HG02610 (cell line): Measurements from ENCODE around the gene NAGLU.
A peak's percentile ranks its signal among the peaks of the same experiment; 100 is the strongest.
"Not testable (repeated sequence)": the region's sequence is repeated elsewhere in the genome, so short reads cannot be mapped to it uniquely, and the experiment has no call there.

Experiments used
- ATAC-seq: cut with Tn5 transposase; IDR thresholded peaks from one replicate; pipeline ENCODE4 v1.9.1; 2021; ENCODE audit warnings: mild to moderate bottlenecking, moderate library complexity; ENCODE audit not compliant: unreplicated experiment

NAGLU gene

DNA sequence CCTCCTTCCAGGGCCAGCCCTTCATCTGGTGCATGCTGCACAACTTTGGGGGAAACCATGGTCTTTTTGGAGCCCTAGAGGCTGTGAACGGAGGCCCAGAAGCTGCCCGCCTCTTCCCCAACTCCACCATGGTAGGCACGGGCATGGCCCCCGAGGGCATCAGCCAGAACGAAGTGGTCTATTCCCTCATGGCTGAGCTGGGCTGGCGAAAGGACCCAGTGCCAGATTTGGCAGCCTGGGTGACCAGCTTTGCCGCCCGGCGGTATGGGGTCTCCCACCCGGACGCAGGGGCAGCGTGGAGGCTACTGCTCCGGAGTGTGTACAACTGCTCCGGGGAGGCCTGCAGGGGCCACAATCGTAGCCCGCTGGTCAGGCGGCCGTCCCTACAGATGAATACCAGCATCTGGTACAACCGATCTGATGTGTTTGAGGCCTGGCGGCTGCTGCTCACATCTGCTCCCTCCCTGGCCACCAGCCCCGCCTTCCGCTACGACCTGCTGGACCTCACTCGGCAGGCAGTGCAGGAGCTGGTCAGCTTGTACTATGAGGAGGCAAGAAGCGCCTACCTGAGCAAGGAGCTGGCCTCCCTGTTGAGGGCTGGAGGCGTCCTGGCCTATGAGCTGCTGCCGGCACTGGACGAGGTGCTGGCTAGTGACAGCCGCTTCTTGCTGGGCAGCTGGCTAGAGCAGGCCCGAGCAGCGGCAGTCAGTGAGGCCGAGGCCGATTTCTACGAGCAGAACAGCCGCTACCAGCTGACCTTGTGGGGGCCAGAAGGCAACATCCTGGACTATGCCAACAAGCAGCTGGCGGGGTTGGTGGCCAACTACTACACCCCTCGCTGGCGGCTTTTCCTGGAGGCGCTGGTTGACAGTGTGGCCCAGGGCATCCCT is 7.4 kb downstream of the NAGLU start:
- no peak for ATAC-seq

DNA sequence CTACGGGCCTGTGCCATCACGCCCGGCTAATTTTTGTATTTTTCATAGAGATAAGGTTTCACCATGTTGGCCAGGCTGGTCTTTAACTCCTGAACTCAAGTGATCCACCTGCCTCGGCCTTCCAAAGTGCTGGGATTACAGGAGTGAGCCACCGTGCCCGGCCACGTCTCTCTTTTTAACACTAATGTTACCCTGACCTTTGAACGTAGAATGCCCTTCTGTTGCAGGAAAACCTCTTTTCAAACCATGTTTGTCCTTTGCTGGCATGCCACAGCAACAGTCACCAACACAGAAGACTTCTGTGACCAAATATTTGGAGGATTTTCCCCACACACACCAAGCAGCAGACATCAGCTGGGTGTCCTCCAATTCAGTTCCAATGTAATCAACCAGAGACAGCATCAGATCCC is 8.8 kb downstream of the NAGLU start:
- no peak for ATAC-seq

DNA sequence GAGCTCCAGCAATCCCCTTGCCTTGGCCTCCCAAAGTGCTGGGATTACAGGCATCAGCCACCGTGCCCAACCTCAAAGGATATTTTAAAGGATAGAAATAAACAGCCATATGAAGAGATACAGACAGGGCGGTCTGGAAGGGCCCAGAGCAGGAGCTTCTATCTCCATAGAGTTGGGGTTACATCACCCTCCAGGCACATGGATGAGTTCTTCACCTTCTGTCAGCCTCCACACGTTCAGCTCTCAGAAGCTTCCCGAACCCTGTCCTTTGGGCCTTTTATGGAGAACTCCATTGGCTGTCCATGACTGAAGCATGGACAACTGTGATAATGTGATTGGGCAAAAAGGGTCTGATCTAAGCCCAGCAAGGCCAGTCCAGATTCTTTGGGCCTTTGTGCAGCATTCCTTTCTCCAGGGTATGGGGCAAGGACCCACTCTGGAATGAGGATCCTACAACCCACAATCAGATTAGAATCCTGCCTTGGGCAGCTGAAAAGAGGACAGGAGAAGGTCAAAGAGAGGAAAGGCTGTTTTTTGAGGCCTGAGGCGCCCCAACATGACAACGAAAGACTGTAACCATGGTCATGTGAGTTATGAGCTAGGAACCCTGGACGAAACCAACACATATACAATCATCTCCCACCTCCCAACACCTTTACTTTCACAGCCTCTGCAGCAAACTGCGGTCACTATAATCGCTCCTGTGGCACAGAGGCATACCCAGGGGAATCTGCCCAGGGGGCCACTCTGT is 9.9 kb downstream of the NAGLU start:
- ATAC-seq, result not testable (repeated sequence)

DNA sequence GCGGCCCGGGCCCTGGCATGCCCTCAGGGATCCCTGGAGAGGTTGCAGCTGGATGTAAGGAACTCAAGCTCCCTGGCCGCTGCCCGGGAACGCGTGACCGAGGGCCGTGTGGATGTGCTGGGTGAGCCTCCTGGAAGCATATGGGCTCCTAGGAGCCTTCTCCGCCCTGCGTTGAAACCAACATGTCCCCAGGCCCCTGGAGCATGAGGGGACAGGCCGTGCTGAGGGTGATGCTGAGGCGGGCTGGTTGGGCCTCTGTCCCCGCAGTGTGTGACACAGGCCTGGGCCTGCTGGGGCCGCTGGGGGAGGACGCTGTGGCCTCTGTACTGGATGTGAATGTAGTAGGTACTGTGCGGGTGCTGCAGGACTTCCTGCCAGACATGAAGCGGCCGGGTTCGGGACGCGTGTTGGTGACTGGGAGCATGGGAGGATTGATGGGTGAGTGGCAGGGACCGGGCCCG is 11.0 kb downstream of the NAGLU start:
- ATAC-seq, result no peak

DNA sequence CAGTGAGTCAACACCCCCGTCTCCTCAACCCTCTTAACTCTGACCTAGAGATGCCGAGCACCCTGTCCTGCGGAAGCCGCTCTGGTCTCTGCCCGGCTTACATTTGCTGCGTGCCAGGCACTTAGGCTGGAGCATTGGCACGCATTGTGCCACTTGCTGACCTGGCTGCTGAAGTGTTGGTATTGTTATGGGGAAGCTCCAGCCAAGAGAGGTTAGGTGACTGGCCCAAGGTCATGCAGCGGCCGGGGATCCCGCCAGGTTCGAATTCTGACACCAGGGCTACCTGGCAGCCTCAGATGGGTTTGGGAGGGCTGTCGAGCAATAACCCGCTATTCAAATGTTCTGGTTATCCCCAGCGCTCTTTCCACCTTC is 11.6 kb downstream of the NAGLU start:
- ATAC-seq, result no peak

DNA sequence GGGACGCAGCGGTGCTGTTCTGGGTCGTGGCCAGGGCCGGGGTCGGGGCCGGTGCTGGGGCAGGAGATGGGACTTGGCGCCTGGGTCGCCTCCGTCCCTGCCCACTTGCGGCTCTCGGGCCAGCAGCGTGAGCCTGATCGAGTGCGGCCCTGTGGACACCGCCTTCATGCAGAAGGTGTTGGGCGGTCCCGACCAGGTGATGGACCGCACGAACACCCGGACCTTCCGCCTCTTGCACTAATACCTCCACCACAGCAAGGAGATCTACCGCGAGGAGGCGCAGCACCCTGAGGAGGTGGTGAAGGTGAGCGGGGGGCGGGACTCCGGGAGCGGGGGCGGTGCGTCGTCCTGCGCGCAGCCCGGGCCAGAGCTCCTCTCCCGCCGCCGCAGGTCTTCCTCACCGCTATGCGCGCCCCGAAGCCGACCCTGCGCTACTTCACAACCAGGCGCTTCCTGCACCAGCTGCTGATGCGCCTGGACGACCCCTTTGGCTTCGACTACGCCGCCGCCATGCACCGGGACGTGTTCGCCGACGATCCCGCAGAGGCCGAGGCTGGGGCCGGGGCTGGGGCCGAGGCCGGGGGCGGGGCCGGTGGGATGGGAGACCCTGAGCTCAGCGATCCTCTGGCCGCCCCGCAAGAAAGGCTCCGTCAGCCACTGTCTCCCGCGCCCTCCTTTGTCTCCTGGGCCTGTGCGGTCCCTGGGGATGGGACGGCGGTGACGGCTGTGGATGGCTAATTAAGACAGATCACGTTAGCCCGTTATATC is 12.2 kb downstream of the NAGLU start:
- ATAC-seq, result no peak

DNA sequence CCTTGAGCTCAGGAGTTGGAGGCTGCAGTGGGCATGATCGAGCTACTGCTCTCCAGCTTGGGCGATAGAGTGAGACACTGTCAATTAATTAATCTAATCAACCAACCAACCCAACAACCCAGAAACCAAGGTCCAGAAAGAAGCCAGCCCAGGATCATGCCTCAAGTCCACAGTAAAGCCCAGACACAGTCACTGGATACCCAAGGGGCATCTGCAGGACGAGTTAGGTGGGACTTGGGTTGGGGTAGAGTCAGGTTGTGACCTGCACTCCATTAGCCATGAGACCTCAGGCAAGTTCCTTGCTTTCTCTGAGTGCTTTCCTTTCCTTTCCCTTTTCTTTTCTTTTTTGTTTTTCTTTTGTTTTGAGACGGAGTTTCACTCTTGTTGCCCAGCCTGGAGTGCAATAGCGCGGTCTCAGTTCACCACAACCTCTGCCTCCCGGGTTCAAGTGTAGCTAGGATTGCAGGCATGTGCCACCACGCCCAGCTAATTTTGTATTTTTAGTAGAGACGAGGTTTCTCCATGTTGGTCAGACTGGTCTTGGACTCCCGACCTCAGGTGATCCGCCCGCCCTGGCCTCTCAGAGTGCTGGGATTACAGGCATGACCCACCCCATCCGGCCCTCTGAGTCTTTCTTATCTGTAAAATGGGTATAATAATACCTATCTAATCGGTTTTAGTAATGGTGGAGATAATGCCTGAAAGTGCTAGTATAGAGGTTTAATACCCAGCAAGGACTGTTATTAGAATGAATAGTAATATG is 13.1 kb downstream of the NAGLU start:
- no peak for ATAC-seq

DNA sequence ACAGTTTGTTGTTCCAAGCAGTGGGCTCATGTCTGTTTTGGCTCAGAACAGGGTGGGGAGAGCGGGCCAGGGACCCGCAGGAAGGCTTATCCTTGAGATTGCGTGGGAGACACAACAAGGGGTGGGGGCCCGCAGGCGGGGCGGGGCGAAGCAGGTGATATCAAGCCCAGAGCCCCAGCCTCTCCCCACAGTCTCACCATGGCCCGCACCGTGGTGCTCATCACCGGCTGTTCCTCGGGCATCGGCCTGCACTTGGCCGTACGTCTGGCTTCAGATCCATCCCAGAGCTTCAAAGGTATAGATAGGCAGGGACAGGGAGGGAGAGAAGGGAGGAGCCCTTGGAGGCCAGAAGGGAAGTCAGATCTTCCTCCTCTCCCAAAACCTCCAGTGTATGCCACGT is 16.7 kb downstream of the NAGLU start, which contains the start of gene HSD17B1:
Gene HSD17B1, plus strand, starts transcription at position 188 of the 400 bp plus-strand sequence. Its CDS starts 11 bp downstream, at position 199.
- not testable (repeated sequence) for ATAC-seq

DNA sequence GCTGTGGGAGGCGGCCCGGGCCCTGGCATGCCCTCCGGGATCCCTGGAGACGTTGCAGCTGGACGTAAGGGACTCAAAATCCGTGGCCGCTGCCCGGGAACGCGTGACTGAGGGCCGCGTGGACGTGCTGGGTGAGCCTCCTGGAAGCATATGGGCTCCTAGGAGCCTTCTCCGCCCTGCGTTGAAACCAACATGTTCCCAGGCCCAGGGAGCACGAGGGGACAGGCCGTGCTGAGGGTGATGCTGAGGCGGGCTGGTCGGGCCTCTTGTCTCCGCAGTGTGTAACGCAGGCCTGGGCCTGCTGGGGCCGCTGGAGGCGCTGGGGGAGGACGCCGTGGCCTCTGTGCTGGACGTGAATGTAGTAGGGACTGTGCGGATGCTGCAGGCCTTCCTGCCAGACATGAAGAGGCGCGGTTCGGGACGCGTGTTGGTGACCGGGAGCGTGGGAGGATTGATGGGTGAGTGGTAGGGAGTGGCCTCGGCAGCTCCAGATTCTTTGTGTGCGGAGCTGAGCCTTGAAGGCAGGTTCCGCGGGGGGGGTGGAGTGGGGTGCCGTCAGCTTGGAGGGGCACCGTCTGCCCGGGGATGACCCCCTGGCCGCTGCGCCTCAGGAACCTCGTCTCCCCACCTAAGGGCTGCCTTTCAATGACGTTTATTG is 17.2 kb downstream of the NAGLU start:
- ATAC-seq, result no peak

DNA sequence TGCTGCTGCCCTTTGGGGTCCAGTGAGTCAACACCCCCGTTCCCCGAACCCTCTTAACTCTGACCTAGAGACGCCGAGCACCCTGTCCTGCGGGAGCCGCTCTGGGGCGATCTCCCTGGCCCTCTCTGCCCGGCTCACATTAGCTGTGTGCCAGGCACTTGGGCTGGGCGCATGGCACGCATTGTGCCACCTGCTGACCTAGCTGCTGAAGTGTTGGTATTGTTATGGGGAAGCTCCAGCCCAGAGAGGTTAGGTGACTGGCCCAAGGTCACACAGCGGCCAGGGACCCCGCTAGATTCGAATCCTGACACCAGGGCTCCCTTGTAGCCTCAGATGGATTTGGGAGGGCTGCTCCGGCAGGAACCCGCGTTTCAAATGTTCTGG is 17.8 kb downstream of the NAGLU start:
- no peak for ATAC-seq

DNA sequence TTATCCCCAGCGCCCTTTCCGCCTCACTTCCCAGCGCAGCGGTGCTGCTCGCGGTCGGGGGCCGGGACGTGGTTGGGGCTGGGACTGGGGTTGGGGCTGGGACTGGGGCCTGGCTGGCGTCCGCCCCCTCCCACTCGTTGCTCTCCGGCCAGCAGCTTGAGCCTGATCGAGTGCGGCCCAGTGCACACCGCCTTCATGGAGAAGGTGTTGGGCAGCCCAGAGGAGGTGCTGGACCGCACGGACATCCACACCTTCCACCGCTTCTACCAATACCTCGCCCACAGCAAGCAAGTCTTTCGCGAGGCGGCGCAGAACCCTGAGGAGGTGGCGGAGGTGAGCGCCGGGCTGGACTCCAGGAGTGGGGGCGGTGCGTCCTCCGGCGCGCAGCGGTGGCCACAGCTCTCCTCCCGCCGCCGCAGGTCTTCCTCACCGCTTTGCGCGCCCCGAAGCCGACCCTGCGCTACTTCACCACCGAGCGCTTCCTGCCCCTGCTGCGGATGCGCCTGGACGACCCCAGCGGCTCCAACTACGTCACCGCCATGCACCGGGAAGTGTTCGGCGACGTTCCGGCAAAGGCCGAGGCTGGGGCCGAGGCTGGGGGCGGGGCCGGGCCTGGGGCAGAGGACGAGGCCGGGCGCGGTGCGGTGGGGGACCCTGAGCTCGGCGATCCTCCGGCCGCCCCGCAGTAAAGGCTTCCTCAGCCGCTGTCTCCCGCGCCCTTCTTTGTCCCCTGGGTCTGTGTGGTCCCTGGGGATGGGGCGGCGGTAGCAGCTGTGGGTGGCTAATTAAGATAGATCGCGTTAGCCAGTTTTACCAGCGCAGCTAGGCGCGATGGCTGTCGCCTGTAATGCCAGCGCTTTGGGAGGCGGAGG is 18.4 kb downstream of the NAGLU start:
- peak; percentile 78 for ATAC-seq

DNA sequence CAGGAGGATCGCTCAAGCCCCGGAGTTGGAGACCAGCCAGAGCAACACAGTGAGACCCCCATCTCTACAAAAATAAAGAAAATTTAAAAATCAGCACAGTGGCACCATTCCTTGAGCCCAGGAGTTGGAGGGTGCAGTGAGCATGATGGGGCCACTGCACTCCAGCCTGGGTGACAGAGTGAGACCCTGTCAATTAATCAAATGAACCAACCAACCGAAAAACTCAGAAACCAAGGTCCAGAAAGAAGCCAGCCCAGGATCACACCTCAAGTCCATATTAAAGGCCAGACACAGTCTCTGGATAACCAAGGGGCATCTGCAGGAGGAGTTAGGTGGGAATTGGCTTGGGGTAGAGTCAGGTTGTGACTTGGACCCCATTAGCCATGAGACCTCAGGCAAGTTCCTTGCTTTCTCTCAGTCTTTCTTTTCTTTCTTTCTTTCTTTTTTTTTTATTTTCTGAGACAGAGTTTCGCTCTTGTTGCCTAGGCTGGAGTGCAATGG is 19.1 kb downstream of the NAGLU start:
- ATAC-seq, result no peak

DNA sequence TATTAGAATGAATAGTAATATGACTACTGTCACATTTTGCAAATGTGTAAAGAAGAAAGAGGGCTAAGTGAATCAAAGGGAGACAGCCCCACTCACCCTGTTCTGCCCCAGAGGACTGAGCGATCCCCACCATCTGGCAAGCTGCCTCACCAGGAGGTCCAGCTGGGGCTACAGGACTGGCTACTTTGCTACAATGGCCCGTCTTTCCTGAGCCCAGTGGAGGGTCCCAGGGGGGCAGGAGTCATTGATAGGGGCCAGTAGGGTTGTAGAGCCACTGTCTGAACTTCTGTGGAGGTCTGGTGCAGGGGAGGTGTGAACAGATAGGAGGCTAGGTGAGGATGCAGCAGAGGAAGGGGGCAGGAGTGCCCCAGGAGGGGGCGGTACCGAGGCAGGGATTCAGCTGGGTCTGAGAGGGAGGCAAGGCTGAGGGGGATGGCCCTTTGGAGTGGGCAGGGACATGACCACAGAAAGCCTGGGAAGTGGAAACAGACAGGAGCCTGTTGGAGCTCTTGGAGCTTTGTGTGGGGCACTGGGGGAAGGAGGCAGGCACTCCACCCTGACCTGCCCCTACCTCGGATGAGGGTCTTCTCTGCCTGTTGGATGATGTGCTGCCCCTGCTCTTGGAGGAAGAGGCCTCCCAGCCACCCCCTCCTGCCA is 20.0 kb downstream of the NAGLU start:
- not testable (repeated sequence) for ATAC-seq

DNA sequence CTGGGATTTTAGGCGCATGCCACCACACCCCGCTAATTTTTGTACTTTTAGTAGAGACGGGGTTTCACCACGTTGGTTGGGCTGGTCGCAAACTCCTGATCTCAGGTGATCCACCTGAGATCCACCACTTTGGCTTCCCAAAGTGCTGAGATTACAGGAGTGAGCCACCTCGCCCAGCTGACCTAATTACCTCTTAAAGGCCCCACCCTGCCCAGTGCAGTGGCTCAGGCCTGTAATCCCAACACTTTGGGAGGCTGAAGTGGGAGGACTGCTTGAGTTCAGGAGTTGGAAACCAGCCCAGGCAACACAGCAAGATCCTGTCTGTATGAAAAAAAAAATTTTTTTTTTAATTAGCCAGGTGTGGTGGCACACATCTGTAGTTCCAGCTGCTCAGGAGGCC is 23.0 kb downstream of the NAGLU start:
- ATAC-seq, result no peak

DNA sequence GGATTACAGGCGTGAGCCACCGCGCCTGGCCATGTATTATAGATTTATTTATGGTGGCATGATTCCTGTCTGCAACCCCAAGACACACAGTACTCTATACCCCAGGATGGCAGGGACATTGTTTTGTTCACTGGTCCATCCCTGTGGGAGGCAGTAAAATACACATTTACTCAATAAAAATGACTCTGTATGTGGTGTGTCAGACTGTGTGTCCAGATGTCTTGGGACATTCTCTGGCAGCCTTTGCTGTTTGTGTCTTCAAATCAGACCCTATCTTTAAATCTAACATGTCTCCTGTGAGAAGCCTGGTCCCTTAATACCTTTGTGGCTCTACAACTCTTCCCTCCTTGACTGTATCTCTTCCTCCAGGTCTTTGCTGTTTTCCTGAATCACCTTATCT is 24.2 kb downstream of the NAGLU start:
- ATAC-seq, result no peak

DNA sequence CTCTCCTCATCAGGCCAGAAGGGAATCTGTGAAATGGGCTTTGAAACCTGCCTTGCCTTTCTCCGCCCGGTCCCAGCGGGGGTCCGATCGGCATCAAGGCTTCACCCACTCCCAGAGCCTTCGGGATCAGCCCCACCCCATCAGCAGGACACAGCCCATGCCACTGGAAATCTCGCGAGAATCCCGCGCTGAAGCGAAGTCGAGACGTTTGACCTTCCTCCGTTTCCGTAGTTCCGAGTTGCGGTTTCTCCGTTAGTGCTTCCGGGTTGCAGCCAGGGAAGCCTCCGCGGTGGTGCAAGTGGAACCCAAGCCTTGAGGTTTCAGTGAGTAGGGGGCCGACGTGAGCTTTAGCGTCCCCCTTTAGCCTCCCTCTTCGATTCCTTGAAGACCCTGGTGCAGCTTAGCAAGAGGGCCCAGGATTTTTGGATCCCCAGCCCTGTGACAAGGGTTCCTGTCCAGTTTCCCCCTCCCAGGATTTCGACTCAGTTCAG is 25.9 kb downstream of the NAGLU start, which contains the start of gene COASY:
Gene COASY, plus strand, starts transcription at position 252 of the 491 bp plus-strand sequence. CDS start 475 bp downstream, outside the sequence.
- ATAC-seq, result no peak

DNA sequence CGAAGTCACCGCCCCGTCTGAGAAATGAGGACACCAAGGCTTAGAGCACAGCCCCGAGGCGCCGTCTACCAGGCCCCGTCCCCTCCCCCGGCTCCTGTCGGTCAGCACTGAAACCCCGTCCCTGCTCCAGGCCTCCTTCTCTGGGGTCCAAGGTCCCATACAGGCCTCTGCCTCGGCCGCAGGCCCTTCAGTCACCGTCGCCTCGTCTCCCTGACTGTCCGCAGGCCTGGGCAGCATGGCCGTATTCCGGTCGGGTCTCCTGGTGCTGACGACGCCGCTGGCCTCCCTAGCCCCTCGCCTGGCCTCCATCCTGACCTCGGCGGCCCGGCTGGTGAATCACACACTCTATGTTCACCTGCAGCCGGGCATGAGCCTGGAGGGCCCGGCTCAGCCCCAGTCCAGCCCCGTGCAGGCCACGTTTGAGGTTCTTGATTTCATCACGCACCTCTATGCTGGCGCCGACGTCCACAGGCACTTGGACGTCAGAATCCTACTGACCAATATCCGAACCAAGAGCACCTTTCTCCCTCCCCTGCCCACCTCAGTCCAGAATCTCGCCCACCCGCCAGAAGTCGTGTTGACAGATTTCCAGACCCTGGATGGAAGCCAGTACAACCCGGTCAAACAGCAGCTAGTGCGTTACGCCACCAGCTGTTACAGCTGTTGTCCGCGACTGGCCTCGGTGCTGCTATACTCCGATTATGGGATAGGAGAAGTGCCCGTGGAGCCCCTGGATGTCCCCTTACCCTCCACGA is 26.5 kb downstream of the NAGLU start:
- no peak for ATAC-seq
